ENCODE results near the gene EBF4.

Gene EBF4

GRCh38 chr20:2738331-2739041, 45.9 kb downstream of the EBF4 start:
- no peak for DNase-seq (ENCODE audit: low read depth, low spot score)

GRCh38 chr20:2739042-2739398, 46.4 kb downstream of the EBF4 start:
- no peak for DNase-seq (ENCODE audit: low read depth, low spot score)
- H3K4me3 ChIP-seq (ENCODE audit: low read length) = no peak overlapping the region

More at GRCh38 chr20:2738331-2739041, 45.9 kb downstream of the EBF4 start:
- H3K4me3 ChIP-seq (ENCODE audit: low read length) = no peak overlapping the region

- DNase-seq (ENCODE audit: low read depth, low spot score) = no peak
- H3K4me3 ChIP-seq (ENCODE audit: low read length) = no peak overlapping the region
These were observed 48.1 kb downstream of the EBF4 start for GRCh38 chr20:2740702-2741101.

GRCh38 chr20:2741463-2741862, 48.9 kb downstream of the EBF4 start:
- no peak overlapping the region for H3K4me3 ChIP-seq (ENCODE audit: low read length)
- peak; percentile 67 for DNase-seq (ENCODE audit: low read depth, low spot score)

GRCh38 chr20:2741881-2742280, 49.3 kb downstream of the EBF4 start:
- H3K4me3 ChIP-seq (ENCODE audit: low read length) = no peak overlapping the region
- no peak for DNase-seq (ENCODE audit: low read depth, low spot score)

GRCh38 chr20:2742431-2742830, 49.9 kb downstream of the EBF4 start:
- no peak overlapping the region for H3K4me3 ChIP-seq (ENCODE audit: low read length)
- no peak for DNase-seq (ENCODE audit: low read depth, low spot score)

- H3K4me3 ChIP-seq (ENCODE audit: low read length) = no peak overlapping the region
- peak; percentile 45 for DNase-seq (ENCODE audit: low read depth, low spot score)
These were observed 50.5 kb downstream of the EBF4 start for GRCh38 chr20:2742934-2743559.

- DNase-seq (ENCODE audit: low read depth, low spot score) = no peak
- no peak overlapping the region for H3K4me3 ChIP-seq (ENCODE audit: low read length)
These were observed 52.7 kb downstream of the EBF4 start for GRCh38 chr20:2745060-2745910.

GRCh38 chr20:2745936-2746635, 53.5 kb downstream of the EBF4 start:
- H3K4me3 ChIP-seq (ENCODE audit: low read length) = no peak overlapping the region
- DNase-seq (ENCODE audit: low read depth, low spot score) = no peak

GRCh38 chr20:2746636-2747265, 54.2 kb downstream of the EBF4 start:
- DNase-seq (ENCODE audit: low read depth, low spot score) = no peak

GRCh38 chr20:2747676-2748235, 55.2 kb downstream of the EBF4 start:
- DNase-seq (ENCODE audit: low read depth, low spot score) = no peak
- H3K4me3 ChIP-seq (ENCODE audit: low read length) = no peak overlapping the region

More at GRCh38 chr20:2746636-2747265, 54.2 kb downstream of the EBF4 start:
- H3K4me3 ChIP-seq (ENCODE audit: low read length) = no peak overlapping the region

- no peak overlapping the region for H3K4me3 ChIP-seq (ENCODE audit: low read length)
- no peak for DNase-seq (ENCODE audit: low read depth, low spot score)
These were observed 56.2 kb downstream of the EBF4 start for GRCh38 chr20:2748551-2749342.

- no peak for DNase-seq (ENCODE audit: low read depth, low spot score)
- H3K4me3 ChIP-seq (ENCODE audit: low read length) = no peak overlapping the region
These were observed 56.9 kb downstream of the EBF4 start for GRCh38 chr20:2749343-2749950.

GRCh38 chr20:2749951-2750490, 57.4 kb downstream of the EBF4 start:
- no peak overlapping the region for H3K4me3 ChIP-seq (ENCODE audit: low read length)

GRCh38 chr20:2750491-2751251, 58.1 kb downstream of the EBF4 start:
- no peak overlapping the region for H3K4me3 ChIP-seq (ENCODE audit: low read length)
- DNase-seq (ENCODE audit: low read depth, low spot score) = no peak

More at GRCh38 chr20:2749951-2750490, 57.4 kb downstream of the EBF4 start:
- no peak for DNase-seq (ENCODE audit: low read depth, low spot score)

GRCh38 chr20:2751347-2751877, 58.8 kb downstream of the EBF4 start:
- H3K4me3 ChIP-seq (ENCODE audit: low read length) = no peak overlapping the region
- DNase-seq (ENCODE audit: low read depth, low spot score) = no peak

Measured in Jurkat, Clone E6-1 (cell line).